NCI-H345 (cell line): Measurements from ENCODE around the gene DDX49.

Source experiments
- DNase-seq: peaks from one replicate; lab custom pipeline; 2025; lab: John Stamatoyannopoulos, UW

The DDX49 gene

GRCh38 chr19:18919086-18919899, at the start of gene DDX49, which contains the start of gene COPE:
DDX49 (plus strand) TSS chr19:18919715; CDS start chr19:18919742, 27 bp downstream.
COPE (minus strand) TSS chr19:18919387; CDS start chr19:18919348, 39 bp downstream.
- DNase-seq = peak; percentile 98

- DNase-seq = no peak
These were observed 49.6 kb upstream of the DDX49 start for GRCh38 chr19:18869781-18870530.

DNA sequence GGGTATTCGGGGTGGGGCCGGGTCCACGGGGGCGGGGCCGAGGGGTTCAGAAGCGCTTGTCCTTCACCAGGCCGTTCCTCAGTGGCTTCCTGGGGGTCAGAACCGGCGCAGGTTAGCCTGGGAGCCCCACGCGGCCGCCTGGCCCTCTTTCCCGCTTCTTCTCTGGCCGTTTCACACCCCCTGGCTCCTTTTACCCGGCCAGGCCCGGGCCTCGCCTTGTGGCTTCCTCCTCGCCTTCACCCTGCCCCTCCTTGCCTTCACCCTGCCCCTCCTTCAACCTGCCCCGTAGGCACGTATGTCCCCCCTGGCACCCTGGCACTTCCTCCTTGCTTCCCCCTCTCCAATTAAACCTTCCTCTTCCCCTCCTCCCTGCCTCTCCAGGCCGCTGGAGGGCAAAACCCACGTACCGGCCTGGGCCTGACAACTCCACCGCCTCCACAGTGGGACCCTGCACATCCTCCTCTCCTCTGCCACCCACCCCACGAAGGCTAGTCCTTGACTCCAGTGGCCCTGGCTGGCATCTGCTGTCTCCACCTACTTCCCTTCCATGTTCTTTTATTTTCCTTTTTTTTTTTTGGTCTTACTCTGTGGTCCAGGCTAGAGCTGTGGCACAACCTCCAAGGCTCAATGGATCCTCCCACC, 48.9 kb upstream of the DDX49 start:
- DNase-seq = no peak

GRCh38 chr19:18871543-18871942, 48.0 kb upstream of the DDX49 start:
- DNase-seq = no peak

GRCh38 chr19:18875726-18876125, 43.8 kb upstream of the DDX49 start:
- no peak for DNase-seq

DNA sequence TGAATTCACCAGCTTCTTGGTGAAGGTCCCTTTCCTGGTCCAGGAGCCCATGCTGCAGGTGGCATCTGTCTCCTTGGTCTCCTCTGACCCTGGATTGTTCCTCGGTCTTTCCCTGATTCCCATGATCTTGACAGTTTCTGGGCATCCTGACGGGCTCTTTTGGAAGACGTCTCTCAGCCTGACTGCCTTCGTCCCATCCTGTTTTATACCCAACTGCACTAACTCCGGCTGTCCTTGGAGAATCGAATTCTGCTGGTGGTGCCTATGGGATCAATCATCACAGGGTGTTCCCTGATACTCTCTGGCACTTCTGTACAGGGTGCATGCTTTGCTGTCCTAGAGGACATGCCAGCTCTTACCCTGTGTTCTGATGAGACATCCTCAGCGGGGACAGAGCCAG, 42.6 kb upstream of the DDX49 start:
- no peak for DNase-seq

GRCh38 chr19:18878058-18878797, 41.3 kb upstream of the DDX49 start:
- DNase-seq = no peak

DNA sequence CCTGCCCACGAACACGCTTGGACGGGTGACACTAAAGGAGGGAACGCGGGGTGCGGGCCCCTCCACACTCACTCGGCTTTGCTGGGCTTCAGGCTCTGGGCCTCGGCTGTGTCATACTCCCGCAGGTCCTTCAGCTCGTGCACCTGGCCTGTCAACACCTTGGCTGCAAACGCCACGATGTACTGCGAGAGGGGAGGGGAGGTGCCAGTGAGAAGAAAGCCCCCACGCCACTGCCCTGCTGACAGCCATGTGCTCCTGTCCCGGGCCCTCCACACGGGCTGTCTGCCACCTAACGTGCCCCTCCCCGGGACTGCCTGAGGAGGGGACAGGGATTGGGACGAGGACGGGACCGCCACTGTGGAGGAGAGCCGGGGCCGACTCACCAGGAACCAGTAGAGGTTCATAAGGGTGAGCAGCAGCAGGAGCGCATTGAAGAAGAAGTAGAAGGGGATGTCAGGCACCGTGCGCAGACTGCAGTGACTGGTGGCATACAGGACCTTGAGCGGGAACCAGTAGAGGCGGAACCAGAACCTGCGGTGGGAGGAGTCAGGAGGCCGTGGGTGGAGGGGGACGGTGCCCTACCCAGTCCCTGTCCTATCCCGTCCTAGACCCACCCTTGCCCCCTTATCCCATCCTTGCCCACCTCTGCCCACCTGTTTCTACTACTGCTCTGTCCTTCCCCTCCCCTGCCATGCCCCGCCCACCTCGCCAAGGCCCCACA, 40.5 kb upstream of the DDX49 start:
- no peak for DNase-seq

GRCh38 chr19:18879579-18880373, 39.7 kb upstream of the DDX49 start:
- no peak for DNase-seq

DNA sequence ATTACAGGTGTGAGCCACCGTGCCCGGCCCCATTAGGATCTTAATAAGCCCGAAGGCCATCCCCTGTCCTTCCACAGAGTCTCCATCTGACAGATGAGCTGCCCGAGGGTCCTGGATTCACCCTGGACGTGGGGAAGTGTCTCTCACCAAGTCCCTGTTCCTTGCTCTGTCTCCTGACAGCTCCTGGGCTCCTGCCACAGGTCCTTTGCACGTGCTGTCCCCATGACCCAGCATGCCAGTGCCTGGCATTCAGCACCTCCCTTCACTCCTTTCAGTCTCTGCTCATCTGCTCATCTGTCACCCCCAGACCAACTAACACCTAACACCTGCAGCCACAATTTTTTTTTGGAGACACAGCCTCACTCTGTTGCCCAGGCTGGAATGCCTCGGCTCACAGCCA, 38.0 kb upstream of the DDX49 start:
- no peak for DNase-seq

GRCh38 chr19:18883526-18884304, 35.8 kb upstream of the DDX49 start:
- no peak for DNase-seq

GRCh38 chr19:18886972-18887371, 32.5 kb upstream of the DDX49 start:
- no peak for DNase-seq

DNA sequence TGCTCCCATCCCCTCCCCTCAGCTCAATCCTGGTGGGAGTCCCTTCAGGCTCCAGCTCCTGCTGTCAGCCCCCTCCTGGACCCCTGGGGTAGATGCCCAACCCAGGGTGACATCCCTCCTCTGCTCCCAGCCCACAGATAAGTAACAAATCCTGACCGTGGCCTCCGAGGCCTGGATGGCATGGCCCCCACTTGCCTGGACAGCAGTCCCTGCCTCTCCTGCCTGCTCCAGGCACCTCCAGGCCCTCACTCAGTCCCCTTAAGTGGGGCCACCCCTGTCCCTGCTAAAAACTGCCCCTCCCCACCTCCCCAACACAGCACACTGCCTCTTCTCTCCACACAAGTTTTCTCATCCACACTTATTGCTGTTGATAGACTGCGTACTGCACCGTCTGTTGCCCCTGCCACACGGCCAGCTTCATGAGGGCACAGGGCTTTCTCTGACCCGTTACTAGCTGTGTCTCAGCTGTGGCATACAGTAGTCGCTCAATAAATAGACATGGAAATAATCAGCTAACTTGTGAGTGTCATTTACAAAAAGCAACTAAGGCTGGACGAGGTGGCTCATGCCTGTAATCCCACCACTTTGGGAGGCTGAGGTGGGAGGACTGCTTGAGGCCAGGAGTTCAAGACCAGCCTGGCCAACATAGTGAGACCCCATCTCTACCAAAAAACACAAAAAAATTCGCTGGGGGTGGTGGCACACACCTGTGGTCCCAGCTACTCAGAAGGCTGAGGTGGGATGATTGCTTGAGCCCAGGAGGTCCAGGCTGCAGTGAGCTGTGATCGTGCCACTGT, 29.4 kb upstream of the DDX49 start:
- DNase-seq = no peak

- no peak for DNase-seq
These were observed 25.8 kb upstream of the DDX49 start for GRCh38 chr19:18893587-18894253.

DNA sequence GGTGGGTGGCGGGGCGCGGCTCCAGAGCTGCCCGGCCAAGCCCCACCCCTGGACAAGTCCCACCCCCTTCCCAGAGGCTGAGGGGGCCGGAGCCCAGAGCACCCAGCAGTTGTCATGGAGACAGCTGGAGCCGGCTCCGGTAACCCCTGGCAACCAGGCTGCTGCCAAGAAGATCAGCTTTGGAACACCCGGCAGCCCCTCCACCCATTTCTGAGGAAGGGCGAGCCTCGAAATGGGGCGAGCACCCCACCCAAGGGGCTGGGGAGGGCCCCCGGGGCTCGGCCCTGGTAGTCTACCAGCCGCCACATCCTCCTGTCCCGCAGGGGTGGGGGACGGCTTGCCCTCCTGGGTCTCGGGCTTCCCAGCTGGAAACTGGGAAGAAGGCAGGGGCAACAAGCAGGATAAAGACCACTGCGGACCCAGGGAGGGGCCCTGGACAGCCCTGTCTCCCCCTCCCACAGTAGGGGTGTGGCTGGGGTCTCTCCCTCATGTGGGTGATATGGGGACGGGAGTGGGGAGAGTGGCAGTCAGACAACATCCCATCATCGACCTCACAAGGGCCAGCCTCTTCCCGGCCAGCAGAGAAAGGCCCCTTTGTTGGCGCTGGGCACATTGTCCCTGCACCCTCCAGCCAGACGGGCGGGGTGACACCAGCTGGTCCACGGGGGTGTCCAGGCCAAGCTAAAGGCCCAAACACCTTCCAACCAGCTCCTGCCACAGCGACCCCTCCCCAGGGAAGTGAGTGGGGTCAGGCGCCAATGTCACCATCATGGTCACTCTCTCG, 25.1 kb upstream of the DDX49 start:
- peak; percentile 35 for DNase-seq

GRCh38 chr19:18895038-18895823, 24.3 kb upstream of the DDX49 start:
- DNase-seq = no peak
